ENCODE measurements around the gene MAST4.

- no peak for TF ChIP-seq POLR2AphosphoS5 (IDR thresholded peaks at IDR 0.05)
- TF ChIP-seq CTCF (IDR thresholded peaks at IDR 0.05) = no peak
- TF ChIP-seq POLR2A (IDR thresholded peaks at IDR 0.05) = no peak
Measured at GRCh38 chr5:66877843-66878242, 281.6 kb downstream of the MAST4 start.
